NCI-H774 (cell line): Measurements from ENCODE around the gene CPZ.
"Not testable (repeated sequence)": the region's sequence is repeated elsewhere in the genome, so short reads cannot be mapped to it uniquely, and the experiment has no call there.

Experiments used
- DNase-seq: peaks from one replicate; lab custom pipeline; 2025; lab: John Stamatoyannopoulos, UW

CPZ gene

DNA sequence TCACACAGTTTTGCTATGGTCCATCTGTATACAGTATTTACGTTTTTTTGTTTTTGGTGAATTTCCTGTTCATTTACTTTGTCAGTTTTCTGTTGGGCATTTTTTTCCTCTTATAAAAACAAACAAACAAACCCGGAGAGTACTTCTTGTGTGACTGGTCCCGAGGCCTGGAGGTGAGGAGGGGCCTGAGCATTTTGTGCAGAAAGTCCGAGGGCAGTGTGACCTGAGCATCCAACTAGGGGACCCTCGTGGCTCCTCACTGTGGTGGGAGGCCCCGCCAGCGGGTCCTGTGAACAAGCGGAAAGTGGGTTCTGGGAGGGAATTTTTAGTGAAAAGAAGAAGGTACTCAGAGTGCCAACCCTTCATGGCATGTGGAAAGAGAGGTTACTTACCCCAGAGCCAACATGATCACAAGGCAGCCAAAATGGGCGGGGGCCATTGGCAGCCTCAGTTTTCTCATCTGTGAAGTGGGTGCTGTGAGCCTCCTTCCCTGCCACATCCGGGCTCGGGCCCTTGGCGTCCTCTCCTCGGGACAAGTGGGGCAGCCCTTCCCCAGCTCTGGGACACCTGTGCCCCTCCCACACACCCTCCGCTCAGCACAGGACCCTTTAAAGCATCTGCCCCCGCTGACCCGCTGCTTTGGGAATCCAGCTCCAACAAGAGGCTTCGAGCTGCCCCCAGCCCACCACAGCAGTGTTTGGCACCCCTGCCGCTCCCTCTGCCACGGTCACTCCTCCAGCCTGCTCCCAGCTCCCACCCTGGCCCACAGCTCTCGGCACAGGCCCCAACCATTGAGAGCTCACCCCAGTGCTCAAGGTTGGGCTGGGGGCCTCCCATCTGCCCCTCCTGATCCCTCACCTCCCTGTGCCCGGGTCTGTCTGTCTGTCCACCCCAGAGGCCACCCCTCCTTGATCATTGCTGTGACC is 35.2 kb upstream of the CPZ start:
- no peak for DNase-seq

DNA sequence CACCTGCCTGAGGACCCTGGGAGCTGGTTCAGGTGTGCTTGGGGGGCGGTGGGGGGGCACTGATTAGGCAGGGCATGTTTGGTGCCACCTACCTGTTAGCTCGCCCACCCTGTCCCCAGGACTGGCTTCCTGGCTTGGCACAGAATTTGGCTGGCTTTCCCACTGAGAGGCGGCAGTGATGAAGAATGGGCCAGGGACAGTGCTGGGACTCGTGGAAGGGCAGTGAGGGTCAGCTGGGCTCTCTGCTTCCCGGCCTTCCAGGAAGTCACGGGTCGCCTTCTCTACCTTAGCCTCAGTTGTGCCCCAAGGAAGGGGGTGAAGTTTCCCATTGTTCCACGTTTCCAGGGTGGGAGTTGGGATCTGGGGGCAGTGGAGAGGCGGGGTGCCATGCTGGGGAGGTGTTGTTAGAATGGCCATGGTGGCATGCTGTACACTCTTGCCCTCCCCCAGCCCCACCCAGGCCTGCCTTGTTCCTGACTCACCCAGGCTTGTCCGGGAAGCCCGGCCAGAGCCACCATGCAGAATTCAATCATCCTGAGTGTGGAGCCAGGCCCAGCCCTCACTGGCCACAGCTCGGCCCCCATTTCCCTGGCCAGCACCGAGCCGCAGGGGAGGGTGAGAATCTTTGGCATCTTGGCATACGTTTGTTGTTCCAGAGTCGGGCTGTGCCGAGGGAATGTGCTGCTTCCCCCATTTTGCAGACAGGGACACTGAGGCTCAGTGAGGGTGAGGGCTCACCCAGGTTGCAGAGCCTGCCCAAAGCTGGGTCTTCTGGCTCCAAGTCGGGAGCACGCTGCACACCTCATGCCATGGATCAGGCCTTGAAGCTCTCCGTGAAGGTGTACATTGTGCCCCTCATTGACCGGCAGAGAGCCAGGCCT is 34.2 kb upstream of the CPZ start:
- no peak for DNase-seq

GRCh38 chr4:8559011-8559410 is 33.6 kb upstream of the CPZ start:
- no peak for DNase-seq

DNA sequence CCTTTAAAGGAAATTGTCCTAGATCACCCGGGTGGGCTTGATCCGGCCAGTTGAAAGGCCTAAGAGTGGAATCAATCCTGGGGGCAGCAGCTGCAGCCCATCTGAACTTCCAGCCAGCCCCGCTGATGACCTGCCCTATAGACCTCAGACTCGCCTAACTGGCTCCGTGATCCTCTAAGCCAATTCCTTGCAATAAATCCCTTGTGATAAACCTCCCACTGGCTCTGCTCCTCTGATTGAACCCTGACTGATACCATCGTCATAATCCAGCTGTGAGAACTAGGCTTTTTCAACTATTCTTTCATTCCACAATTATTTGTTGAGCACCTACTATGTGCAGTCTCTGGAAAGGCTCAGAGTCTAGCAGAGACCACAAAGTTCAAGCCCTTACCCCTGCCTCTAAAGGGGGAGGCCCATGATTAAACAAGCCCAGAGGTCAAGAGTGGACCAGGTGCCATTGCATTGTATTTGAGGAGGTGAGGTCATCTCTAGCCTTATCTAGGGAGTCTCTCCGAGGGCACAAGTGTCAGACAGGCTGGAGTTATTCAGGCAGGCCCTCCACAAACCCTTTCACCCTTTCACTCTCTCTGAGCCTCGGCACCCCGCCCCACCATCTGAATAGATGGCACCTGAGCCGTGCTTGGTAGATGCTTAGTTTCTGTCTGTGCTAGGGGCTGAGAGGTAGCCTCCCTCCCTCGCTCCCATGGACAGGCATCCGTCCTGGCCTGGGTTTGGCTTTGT is 32.9 kb upstream of the CPZ start:
- no peak for DNase-seq

GRCh38 chr4:8560265-8561047 is 32.1 kb upstream of the CPZ start:
- DNase-seq, result no peak

DNA sequence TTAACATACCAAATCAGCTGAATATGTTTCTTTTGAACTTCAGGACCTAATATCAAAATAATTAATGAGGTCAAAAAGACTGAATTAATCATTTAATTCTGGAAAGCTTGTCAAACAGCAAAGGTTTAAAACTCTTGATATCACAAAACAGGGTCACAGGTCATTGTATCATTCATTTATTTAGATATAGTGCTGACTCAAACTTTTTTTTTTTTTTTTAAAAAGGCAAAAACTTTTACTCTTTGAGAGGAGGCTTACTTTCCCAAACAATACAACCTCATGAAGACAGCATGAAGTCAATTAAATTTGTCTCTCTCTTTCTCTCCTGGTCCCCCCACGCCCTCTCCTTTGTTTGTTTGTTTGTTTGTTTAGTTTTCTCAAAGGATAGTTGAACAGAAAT is 28.0 kb upstream of the CPZ start:
- DNase-seq, result no peak

- no peak for DNase-seq
Measured at GRCh38 chr4:8568068-8568668, 24.4 kb upstream of the CPZ start.

DNA sequence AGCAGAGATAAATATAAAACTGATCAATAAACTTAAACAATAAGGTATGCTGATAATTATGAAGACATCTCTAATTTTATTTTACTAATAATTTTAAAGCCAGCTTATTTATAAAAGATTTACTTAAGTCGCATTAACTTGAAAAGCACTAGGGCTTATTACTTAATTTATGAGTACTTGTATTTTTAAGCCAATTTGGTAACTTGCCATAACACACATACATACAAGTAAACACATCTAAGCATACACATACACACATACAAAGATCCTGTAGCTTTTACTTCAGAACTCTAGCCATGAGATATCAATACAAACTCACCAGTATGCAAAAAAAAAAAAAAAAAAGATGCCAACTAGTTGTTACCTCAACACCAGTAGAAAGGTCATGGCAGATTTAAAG is 22.4 kb upstream of the CPZ start:
- no peak for DNase-seq

- DNase-seq, result no peak
Measured at GRCh38 chr4:8571702-8572685, 20.6 kb upstream of the CPZ start.

- no peak for DNase-seq
Measured at GRCh38 chr4:8573266-8573665, 19.3 kb upstream of the CPZ start.

DNA sequence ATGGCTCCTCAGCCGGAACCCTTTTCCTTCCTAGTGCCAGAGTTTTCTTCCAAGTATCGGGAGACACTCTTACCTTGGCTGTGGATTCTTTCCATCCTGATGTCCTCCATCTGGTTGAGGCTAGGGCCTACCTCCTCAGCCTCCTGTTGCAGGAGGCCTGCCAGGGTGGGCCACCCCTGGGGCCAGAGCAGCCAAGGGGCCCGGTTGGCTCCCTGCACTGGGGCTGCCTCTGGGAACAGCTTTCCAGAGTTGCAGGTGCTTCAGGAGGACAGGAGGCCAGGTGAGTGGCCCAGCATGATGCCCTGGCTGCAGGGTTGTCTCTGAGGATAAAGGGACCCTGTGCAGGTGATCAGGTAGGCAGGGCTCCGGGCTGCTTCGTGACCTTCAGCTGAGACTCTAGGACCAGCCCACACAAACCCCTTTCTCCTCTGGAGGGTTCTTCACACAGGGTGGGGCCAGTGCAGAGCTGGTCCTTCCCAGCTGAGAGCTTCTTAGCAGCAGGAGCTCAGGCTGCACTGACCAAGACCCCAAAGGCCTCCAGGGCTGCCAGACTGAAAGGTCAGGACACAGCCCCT is 17.7 kb upstream of the CPZ start:
- DNase-seq, result no peak

DNA sequence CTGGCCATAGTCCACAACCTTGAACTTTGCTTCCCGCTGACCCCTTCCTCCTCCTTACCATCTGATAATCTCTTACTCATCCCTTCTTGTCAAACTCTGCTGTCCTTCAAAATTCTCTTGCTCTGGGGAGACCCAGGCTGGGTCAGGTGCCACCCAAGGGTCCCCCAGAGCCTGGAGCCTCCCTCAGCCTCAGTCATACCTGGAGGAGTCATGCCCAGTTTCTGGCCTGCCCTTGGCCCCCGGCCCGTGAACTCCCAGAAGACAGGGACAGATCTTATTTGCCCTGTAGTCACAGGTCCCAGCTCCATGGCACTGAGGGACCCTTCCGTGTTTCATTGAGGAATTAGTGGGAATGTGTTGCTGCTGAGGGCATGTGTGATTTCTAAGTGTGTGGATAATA is 17.1 kb upstream of the CPZ start:
- no peak for DNase-seq

- not testable (repeated sequence) for DNase-seq
Measured at GRCh38 chr4:8576591-8576990, 16.0 kb upstream of the CPZ start.

GRCh38 chr4:8577046-8577445 is 15.5 kb upstream of the CPZ start:
- DNase-seq, result no peak

DNA sequence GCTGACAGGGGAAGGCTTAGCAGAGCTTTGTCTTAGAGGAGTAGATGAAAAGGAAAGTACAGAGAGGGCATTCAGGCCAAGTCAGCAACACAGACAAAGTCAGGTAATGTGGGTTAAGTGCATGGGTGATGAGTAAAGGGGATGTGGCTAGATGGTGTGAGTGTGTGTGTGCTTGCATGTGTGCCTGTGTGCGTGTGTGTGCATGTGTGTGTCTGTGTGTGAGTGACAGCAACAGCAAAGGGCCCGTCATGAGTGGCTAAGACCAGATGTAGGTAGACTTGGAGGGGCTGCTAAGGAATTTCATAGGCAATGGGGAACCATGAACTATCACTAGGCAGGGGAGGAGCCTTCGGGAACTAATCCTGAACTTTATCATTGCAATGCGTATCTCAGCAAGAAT is 14.6 kb upstream of the CPZ start:
- no peak for DNase-seq

GRCh38 chr4:8578717-8579116 is 13.8 kb upstream of the CPZ start:
- no peak for DNase-seq

- DNase-seq, result no peak
Measured at GRCh38 chr4:8579526-8580320, 12.8 kb upstream of the CPZ start.

DNA sequence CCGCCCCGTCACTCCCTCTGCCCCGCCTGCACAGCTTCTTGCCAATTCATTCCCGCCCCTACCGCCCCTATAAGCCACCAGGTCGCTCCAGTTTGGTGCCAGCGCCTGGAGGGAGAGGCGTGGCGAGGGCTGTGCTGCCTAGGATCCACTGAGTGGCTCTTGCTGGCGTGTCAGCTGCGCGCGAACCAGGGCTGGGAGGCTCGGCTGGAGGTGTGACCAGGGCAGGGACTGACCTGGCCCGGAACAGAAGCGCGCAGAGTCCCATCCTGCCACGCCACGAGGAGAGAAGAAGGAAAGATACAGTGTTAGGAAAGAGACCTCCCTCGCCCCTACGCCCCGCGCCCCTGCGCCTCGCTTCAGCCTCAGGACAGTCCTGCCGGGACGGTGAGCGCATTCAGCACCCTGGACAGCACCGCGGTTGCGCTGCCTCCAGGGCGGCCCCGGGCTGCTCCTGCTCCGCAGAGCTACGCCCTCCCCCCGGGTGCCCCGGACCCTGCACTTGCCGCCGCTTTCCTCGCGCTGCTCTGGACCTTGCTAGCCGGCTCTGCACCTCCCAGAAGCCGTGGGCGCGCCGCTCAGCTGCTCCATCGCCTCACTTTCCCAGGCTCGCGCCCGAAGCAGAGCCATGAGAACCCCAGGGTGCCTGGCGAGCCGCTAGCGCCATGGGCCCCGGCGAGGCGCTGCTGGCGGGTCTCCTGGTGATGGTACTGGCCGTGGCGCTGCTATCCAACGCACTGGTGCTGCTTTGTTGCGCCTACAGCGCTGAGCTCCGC is 12.1 kb upstream of the CPZ start, which contains the start of gene GPR78:
Gene GPR78 (plus strand): TSS at position 72 of the 773 bp plus-strand sequence. CDS start 591 bp downstream, at position 663.
- no peak for DNase-seq
